HS-5 (cell line): Measurements from ENCODE around the gene ABCA7.
"Not testable (repeated sequence)": the region's sequence is repeated elsewhere in the genome, so short reads cannot be mapped to it uniquely, and the experiment has no call there.

Source experiments
- DNase-seq: peaks from one replicate; pipeline ENCODE4 v3.0.0-alpha.2; 2012; ENCODE audit warnings: low read depth

Gene ABCA7

DNA sequence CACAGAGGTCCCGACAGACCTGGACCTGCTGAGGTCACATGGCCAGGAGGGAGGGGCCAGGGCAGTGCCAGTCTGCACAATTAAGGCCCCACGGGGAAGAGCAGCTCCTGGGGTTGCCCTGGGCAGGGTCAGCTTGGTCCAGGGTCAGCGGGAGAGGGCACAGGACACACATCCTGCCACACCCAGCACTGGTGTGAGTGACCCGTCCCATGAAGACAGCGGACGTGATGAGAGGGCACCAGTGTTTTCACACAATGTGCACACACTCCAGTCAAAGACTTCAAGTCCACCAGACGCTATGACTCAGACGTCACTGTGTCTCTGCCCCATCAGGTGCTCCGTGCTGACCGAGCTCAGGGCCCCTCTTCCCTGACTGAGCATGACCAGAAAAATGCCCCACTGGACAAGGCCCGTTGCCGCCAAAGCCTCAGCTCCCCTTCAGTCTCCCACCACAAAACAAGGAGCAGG is 23.2 kb upstream of the ABCA7 start:
- no peak for DNase-seq

DNA sequence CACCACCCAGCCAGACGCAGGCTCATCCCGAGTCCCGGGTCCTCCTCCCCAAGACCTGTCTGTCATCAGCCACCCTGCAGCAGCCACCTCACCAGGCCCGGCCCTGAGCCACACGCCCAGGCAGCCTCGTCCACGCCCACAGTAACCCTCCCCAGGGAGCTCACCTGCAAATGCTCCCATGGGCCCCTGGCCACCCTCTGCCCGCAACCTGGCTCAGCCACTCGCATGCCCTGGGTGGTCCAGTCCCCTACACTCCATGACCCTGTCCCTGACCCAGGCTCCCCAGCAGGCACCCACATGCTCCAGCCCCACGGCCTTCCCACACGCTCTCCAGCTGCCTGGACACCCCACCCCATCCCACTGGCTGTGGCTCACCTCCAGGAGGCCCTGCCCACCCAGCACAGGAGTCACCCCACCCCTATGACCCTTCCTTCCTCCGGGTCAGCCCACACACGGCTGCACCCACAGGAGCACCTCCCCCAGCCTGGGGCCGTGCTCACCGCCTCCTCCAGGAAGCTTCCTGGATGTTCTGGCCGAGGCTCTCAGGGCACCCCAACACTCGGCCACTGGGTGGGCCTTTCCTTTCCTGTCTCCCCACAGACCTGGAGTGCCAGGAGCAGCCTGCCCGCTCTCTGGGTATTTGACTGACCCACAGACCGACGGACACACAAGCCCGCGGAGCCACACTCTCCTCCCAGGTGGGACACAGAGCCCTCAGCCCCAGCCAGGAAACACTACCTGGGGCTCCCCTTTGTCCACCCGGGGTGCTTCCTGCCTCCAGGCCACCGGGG is 22.6 kb upstream of the ABCA7 start:
- no peak for DNase-seq

DNA sequence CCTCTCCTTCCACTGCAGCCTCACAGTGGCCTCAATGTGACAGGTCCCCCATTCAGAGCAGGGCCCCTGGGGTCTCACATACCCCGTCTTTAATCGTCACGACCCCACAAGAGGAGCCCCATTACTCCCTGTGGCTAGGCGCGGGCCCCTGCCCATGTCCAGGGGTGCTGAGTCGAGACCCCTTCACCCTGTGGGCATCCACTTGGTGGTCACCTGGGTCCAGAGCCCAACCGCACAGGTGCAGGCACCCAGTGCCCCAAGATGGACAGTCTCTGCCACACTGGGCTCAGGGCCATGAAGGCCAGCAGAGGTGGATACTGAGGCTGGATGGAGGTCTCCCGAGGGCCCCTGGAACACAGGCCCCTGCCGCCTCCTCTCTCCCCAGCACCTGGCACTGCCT is 22.0 kb upstream of the ABCA7 start:
- DNase-seq: no peak

DNA sequence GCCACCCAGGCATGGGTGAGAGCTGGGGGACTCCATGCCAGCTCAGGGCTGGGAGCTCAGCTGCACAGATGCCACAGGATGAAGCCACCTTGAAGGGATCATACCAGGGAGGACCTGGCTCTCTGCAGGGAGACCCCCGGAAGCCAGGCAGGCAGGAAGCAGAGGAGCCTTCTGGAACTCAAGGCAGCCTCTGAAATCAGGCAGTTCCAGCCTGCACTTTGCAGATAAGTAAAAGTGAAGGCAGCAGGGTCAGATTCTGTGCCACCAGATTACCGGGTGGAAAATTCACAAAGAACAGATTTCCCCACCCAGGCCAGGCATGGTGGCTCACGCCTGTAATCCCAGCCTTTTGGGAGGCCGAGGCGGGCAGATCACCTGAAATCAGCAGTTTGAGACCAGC is 21.5 kb upstream of the ABCA7 start:
- DNase-seq: no peak

DNA sequence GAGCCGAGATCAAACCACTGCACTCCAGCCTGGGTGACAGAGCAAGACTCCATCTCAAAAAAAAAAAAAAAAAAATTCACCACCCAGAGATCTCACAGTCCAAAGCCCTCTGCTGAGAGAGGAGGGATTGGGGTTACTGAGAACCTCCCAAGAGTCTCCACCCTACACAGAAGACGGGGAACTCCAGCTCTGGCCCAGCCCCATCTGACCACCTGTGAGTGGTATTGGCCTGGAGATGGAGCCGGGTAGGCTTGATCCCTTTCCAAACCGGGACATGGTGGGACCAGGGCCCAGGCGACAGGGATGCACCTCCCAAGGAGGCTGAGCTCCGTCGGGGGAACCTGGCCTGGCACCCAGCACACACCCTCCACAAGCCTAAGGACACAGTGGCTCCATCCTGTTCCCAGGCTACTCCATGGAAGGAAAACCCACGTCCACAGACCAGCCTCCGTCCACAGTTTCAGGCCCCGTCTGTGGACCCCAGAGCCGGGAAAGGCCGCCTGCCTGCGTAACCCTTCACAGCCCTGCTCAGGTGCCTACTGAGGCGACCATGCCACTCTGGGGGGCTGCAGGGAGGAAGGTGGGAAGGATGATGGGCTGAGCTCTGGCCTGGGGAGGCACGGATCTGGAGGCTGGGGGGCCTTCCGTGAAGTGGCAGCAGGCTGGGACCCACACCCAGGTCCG is 20.8 kb upstream of the ABCA7 start:
- DNase-seq: no peak

DNA sequence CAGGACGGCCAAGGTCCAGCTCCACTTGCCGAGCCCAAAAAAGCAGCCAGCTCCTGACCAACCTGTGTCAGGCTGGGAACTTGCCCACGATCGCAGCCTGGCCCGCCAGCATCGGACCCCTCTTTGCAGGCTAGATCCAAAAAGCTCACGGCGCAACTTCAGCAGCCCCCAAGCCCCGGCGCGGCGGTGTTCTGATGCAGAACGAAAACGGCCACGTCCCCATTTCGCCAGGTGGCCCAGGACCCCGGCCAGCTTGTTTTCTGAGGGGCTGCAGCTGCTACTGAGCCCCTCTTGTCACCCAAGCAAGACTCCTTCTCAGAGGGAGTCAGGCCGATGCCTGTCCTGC is 20.3 kb upstream of the ABCA7 start:
- DNase-seq: no peak

DNA sequence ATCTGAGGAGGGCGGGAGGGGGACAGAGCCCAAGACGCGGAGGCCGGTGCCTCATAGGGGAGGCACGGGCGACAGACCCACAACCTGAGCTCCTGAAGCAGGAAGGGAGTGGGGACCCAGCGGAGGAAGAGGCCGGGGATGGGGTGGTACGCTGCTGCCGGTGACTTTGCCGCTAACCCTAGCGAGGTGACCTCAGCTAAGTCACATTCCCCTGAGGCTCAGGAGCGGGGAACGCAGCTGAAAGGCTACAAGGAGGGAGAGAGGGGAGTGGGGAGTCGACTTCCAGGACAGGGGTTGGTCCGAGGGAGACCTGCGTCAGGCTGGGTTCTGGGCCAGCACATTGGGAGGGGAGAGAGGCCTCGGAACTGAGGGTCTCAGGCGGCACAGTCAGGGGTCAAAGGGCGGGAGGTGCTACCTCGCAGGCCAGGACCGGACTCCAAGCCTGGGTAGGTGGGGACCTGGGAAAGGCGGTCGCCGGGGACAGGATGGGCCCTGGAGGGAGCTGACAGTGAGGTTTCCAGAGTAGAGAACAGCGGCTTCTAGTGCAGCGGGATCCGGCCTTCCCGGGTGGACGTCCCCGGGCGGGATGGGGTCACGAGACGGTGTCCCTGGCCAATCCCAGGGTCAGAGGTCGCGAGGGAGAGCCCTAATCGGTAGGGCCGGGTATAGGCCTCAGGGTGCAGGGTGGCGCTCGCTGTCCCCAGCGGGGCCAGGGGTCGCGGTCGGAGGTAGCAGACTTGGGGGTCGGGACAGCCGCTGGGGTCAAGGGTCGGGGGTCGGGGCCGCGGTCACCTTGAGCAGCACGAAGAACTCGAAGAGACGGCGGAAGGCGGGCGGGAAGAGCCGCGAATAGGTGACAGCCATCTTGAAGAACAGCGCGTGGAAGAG is 19.7 kb upstream of the ABCA7 start:
- DNase-seq: no peak

DNA sequence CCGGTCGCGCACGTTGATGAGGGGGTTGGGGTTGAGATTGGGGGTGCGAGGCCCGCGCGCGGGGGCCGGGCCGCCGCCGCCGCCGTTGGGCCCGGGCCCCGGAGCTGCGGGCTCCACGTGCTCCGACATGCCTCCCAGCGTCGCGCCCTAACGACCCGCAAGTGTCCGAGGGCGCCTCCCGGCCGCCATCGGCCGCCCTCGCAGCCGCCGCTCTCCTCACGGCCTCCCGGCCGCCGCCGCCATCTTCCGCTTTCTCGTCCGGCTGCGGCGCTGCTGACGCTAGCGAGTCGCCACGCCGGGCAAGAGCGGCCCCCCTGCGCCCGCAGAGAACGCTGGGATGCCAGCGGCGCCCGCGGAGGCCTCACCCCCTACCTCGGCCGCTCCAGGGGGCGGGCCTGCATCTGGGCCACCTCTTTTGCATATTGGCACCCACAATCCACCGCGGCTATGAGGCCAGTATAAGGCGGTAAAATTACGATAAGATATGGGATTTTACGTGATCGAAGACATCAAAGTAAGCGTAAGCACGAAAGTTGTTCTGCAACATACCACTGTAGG is 19.0 kb upstream of the ABCA7 start, which contains the start of gene TMEM259:
Gene TMEM259 (minus strand): TSS at position 256 of the 558 bp plus-strand sequence. CDS start 127 bp downstream, at position 129.
- peak; percentile 92 for DNase-seq

DNA sequence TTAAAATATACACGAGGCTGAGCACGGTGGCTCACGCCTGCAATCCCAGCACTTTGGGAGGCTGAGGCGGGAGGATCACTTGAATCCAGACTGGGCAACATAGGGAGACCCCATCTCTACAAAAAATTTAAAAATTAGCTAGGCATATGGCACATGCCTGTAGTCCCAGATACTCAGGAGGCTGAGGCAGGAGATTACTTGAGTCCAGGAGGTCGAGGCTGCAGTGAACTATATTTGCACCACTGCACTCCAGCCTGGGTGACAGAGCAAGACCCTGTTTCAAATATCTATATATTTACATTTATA is 16.1 kb upstream of the ABCA7 start:
- DNase-seq: not testable (repeated sequence)

DNA sequence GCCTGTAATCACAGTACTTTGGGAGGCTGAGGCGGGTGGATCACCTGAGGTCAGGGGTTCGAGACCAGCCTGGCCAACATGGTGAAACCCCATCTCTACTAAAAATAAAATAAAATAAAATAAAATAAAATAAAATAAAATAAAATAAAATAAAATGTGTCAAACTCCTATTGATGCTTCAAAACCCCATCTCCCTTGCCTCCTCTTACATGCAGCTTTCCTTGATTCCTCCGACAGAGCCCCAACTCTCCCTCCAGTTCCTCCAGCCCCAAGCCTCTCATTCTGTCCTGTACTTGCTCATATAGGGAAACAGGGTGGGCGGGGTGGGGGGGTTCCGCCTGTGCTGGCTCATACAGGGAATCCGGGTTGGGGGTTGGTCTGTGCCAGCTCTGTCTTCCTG is 14.8 kb upstream of the ABCA7 start:
- not testable (repeated sequence) for DNase-seq

DNA sequence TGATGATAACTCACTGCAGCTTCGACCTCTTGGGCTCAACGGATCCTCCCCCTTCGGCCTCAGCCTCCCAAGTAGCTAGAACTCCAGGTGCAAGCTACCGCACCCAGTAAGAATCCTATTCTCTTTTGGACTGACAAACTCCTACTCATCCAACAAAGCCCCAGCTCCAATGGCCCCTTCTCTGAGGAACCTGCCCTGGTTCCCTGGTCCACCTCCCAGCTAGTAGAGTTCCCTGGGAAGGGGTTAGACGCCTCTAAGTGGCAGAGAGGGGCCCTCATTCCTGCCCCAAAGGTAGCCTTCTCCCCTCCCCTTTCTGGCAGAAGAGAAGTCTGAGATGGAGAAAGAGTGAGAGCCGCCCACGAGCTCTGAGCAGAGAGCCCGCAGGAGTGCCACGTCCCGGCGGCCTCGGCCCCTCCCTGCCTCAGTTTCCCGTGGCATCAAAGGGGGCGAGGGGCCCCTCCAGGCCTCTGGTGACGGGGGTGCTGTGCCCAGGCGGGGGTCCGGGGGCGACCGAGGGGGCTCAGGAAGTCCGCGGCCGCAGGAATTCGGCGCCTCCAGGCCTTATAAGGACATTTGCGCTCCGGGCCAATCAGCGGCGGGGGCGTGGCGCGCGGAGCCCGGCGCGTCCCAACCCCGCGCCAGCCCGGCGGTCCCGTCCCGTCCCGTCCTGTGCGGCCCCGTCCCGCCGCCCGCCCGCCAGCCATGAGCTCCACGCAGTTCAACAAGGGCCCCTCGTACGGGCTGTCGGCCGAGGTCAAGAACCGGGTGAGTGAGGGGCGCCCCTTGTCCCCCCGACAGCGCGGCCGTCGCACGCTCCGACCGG is 13.7 kb upstream of the ABCA7 start, which contains the start of gene CNN2:
Gene CNN2 (plus strand): TSS at position 649 of the 823 bp plus-strand sequence. CDS start 54 bp downstream, at position 703.
- DNase-seq: no peak

DNA sequence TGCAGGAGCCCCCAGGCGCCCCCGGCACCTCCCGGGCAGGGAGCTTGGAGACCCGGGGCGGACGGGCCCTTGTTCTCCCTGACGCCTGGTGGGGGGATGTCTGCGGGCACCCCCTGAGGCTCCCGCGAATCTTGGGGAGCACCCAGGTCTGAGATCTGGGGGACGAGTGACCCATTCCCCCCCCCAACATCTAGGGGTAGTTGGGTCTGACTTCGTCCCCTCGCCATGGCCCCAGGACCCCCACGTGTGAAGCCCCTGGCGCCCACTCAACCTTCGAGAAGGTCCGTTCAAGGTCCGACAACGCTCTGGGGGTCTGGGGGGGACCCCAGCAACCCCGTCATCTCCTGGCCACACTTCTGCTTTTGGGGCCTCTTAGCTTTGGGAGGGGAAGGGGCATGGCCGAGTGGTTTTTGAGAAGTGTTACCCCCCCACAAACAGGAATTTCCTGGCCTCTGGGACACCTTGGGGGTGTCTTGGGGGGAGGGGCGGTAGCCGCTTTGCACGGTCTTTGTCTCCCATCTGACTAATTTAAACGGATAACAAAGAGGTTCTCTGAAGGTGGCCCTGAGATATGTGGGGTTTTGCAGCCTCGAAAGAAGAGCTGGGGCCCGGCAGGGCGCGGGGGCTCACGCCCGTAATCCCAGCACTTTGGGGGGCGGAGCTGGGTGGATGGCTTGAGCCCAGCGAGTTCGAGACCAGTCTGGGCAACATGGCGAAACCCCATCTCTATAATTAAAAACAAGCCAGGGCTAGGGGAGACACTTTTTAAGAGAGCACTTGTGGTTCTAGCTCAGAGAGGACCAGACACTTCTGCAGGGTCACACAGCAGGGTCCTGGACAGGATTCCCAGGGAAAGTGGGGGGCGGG is 12.9 kb upstream of the ABCA7 start:
- DNase-seq: no peak

DNA sequence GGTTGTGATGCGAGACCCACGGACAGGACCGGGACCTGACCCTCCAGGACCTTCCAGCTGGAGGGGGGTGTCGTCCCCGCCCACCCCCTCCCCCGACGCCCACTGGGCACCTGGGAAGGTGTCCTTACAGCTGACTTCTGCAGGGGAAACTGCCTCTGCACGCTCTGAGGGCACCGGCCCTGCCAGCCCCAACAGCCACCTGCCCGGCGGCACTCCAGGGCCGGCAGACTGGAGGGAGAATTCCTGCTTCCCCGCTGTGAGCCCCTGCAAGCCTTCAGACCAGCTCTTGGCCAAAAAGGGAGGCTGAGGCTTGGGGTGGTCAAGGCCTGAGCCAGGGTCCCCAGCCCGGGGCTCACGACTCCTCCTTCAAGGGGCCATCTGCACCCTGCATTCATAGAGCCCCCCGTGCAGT is 12.3 kb upstream of the ABCA7 start:
- DNase-seq: no peak

DNA sequence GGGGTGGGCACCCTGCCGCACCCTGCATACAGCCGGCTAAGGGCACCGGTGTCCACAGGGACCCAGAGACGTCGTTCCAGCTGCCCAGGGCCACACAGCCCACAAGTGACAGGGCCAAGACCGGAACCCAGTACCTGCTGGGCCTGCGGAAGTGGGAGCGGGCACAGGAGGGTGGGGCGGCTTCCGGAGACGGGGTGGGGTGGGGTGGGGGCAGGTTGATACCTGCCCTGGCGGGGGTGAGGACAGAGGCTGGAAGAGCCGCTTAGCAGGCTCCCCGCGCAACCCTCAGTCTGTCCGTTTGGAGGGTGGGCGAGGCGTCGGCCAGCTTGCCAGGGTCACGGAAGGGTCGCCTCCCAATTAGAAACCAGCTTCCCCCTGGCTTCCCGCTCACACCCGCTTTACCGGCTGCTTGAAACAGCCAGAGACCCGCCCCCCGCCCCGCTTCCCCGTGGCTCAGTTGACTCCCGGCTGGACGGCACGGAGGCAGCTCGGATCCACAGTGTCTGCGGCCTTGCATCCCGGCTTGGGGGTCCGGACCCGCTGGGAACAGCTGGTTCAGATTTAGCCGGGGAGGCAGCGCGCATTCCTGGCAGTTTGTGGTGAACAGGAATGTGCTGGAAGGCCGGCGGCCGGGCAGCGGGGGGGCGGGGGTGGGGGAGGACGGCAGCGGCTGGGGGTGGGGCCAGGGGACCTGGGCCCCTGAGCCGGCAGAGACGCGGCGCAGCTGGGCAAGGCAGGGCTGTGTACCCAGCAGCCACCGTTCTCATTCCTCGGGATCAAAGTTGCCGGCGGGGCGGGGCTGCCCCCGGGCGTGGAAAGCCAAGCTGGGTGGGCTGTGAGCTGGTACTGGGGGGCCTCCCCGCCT is 11.6 kb upstream of the ABCA7 start:
- DNase-seq: peak; percentile 63

DNA sequence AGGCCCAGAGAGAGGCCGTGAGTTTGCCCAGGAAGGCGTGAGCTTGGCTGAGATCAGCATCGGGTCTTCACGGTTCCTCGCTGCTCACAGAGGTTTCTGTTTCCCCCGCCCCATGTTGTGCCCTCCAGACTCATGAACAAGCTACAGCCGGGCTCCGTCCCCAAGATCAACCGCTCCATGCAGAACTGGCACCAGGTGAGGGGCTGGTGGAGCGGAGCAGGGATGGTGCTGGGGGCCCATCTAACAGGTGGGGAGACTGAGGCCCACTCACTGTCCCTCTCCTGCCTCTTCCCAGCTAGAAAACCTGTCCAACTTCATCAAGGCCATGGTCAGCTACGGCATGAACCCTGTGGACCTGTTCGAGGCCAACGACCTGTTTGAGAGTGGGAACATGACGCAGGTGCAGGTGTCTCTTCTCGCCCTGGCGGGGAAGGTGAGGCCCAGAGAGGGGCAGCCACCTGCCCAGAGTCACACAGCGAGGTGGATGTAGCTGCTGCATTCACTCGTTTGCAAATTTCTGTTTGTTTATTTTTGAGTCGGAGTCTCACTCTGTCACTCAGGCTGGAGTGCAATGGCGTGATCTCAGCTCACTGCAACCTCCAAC is 7.5 kb upstream of the ABCA7 start:
- no peak for DNase-seq

DNA sequence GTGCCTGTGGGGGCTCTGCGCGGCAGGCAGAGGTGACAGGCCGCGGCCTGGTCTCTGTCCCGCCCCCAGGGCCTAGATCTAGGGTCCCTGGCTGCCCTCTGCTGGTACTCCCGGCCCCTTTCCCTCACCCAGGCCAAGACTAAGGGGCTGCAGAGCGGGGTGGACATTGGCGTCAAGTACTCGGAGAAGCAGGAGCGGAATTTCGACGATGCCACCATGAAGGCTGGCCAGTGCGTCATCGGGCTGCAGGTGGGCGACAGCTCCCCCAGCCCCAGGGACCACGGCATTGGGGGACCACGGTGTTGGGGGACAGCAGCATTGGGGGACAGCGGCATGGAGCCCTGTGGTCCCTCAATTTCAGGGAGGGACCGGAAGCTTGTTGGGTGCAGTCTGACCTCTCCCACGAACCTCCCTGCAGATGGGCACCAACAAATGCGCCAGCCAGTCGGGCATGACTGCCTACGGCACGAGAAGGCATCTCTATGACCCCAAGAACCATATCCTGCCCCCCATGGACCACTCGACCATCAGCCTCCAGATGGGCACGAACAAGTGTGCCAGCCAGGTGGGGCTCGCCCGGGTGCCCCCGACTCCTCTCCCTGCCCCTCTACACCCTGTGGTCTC is 3.8 kb upstream of the ABCA7 start:
- no peak for DNase-seq

DNA sequence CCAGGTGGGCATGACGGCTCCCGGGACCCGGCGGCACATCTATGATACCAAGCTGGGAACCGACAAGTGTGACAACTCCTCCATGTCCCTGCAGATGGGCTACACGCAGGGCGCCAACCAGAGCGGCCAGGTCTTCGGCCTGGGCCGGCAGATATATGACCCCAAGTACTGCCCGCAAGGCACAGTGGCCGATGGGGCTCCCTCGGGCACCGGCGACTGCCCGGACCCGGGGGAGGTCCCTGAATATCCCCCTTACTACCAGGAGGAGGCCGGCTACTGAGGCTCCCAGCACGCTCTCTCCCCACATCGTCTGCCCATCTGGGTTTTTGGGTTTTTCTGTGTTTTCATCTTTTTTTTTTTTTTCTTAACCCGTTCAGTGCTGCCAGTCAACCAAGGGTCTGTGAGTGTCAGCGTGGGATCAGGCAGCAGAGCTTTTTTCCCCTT is 2.3 kb upstream of the ABCA7 start:
- no peak for DNase-seq

DNA sequence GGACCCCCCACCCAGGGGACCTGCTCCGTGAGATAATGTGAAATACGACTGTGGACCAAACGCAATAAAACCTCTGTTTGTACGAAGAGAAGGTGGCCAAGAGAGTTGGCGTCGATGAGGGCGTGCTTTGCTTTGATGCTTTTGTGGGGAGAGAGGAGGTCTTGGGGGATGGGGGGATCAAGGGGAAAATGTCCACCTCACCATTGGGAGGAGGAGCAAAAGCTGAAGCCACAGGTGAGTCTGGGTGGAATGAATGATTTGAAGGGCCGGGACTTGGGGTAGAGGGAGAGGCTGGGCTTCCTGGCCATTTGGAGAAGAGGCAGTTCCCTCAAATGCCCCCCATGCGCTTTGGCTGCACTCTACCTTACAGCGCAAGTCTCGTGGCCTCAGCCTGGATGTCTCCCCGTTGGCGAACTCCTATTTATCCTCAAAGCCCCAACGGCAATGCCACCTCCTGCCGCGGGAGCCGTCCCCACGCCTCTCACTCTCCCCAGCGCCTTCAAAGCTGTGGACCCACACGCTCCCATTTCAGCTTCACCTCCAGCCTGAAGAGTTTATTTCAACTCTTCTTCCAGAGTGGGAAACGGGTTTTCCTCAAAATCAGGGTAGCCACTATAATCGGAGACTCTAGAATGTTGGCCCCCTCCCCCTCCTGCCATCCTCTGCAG is 795 bp upstream of the ABCA7 start:
- DNase-seq: no peak
